Endothelial cell of umbilical vein (primary cell): ENCODE measurements around the gene REC8. TPM values are rescaled to one million over a fixed set of nuclear protein-coding genes. Genes with fewer than 3 reads are reported as not detected.
"Not testable (repeated sequence)": the region's sequence is repeated elsewhere in the genome, so short reads cannot be mapped to it uniquely, and the experiment has no call there.

Experiments
- BruUV-seq: library from RNA; stranded (reverse); fragments of 400-500 nt; replicated peaks from 2 replicates; lab custom pipeline; 2021; lab: Mats Ljungman, UMichigan
- CTCF ChIA-PET: fragments of 300-600, 350-600 bp; sonication (Branson Sonifier 250); formaldehyde crosslinking; loops from one replicate; lab custom pipeline; 2021; ENCODE audit warnings: antibody characterized with exemption, inconsistent platforms; lab: Charles Lee
- POLR2A ChIA-PET: fragments of 300-600, 350-600 bp; sonication (Branson Sonifier 250); formaldehyde crosslinking; loops from one replicate; lab custom pipeline; 2021; ENCODE audit warnings: antibody characterized with exemption, inconsistent platforms; lab: Charles Lee
- DNase-seq: peaks from one replicate; pipeline ENCODE4 v3.0.0-alpha.2; 2011; ENCODE audit warnings: low read depth, low spot score
- FAIRE-seq: peaks from 2 replicates; lab custom pipeline; 2011; peaks lifted over from hg19 to GRCh38; lab: Jason Lieb, UNC
- H2AFZ ChIP-seq: 2 replicates; pipeline ENCODE4 v1.6.0; 2012; ENCODE audit warnings: low read depth, low read length, control low read depth, inconsistent platforms
- H3K27ac ChIP-seq: 2 replicates; pipeline ENCODE4 v1.5.1; 2011; ENCODE audit warnings: low read depth, mild to moderate bottlenecking, control low read depth, low read length, moderate library complexity; ENCODE audit not compliant: insufficient read depth
- H3K27me3 ChIP-seq, 2 experiments: 2 replicates each; pipeline versions ENCODE4 v1.6.0 to v1.6.1; 2011; ENCODE audit warnings: low read length in 2 of 2, mixed read lengths in 1 of 2; ENCODE audit not compliant: control insufficient read depth in 2 of 2, insufficient read depth in 2 of 2
- H3K36me3 ChIP-seq, 2 experiments: 2 replicates in 1 of 2; 3 replicates in 1 of 2; pipeline ENCODE4 v1.5.1; 2011; ENCODE audit warnings: low read length in 2 of 2, mild to moderate bottlenecking in 1 of 2, moderate library complexity in 1 of 2; ENCODE audit not compliant: control insufficient read depth in 2 of 2, insufficient read depth in 2 of 2; ENCODE audit errors: extremely low read depth in 1 of 2
- H3K4me1 ChIP-seq: 3 replicates; pipeline ENCODE4 v1.5.1; 2011; ENCODE audit warnings: mild to moderate bottlenecking, low read length; ENCODE audit not compliant: control insufficient read depth, insufficient read depth; ENCODE audit errors: extremely low read depth
- H3K4me2 ChIP-seq: 2 replicates; pipeline ENCODE4 v1.6.1; 2011; ENCODE audit warnings: low read length, control low read depth, mixed read lengths; ENCODE audit not compliant: insufficient read depth
- H3K4me3 ChIP-seq, 3 experiments: fragments of 200-600 bp in 1 of 3; sonication (generic), shearing (Covaris generic) in 1 of 3; replicated peaks in 1 of 3; 2 replicates each; pipeline ENCODE4 v1.5.1; 2011 to 2016; ENCODE audit warnings: control low read depth in 3 of 3, low read length in 3 of 3, mild to moderate bottlenecking in 2 of 3, inconsistent platforms in 1 of 3, low read depth in 1 of 3, moderate library complexity in 1 of 3; ENCODE audit not compliant: insufficient read depth in 1 of 3
- H3K79me2 ChIP-seq: 2 replicates; pipeline ENCODE4 v1.6.0; 2012; ENCODE audit warnings: low read length, inconsistent platforms; ENCODE audit not compliant: control insufficient read depth, insufficient read depth
- H3K9ac ChIP-seq: replicated peaks from 2 replicates; pipeline ENCODE3; 2011; ENCODE audit warnings: low read length, control low read depth; ENCODE audit not compliant: insufficient read depth; ENCODE audit errors: extremely low read depth
- H3K9me1 ChIP-seq: replicated peaks from 3 replicates; pipeline ENCODE4 v1.6.0; 2011; ENCODE audit warnings: mild to moderate bottlenecking, low read length; ENCODE audit not compliant: control insufficient read depth, insufficient read depth; ENCODE audit errors: extremely low read depth
- H3K9me3 ChIP-seq: replicated peaks from 2 replicates; pipeline ENCODE4 v1.5.1; 2012; ENCODE audit warnings: low read length, inconsistent platforms; ENCODE audit not compliant: control insufficient read depth, insufficient read depth
- H4K20me1 ChIP-seq: replicated peaks from 2 replicates; pipeline ENCODE3; 2011; ENCODE audit warnings: mild to moderate bottlenecking, low read length; ENCODE audit not compliant: control insufficient read depth, insufficient read depth; ENCODE audit errors: extremely low read depth
- dilution Hi-C: fragments of 300-500 bp; cut with MboI; formaldehyde crosslinking; loops from one replicate; pipeline ENCODE4 v1.15.0; 2019; ENCODE audit warnings: low sequenced_read_pairs; ENCODE audit not compliant: extremely low pct_ligation_motif_present
- intact Hi-C: fragments of 100-400 bp; cut with micrococcal nuclease; formaldehyde crosslinking; loops from one replicate; pipeline ENCODE4 v1.10.0; 2022
- polyA plus RNA-seq, 4 experiments: library from polyadenylated mRNA; depleted of rRNA in 3 of 4; stranded (reverse) in 3 of 4; unstranded in 1 of 4; fragments of >200 nt; gene quantifications; 2 replicates each; pipeline versions ENCODE4 v1.2.1 to v1.2.3, GENCODE V29; 2011 to 2012; ENCODE audit warnings: missing spikeins in 1 of 4
- total RNA-seq: library from RNA; stranded (reverse); gene quantifications from 2 replicates; pipeline ENCODE4 v1.2.3, GENCODE V29; 2021

REC8 gene
- total and polyA plus RNA-seq, 2 donors (not counting 3 experiments of a cell fraction or from before 2014, with no cell fraction given), result 12.5 to 33.6 TPM

GRCh38 chr14:24202538-24202937, 30.7 kb downstream of the REC8 start:
- FAIRE-seq, H3K4me1 ChIP-seq, H3K4me2 ChIP-seq, H3K79me2 ChIP-seq, BruUV-seq, dilution Hi-C loops, H3K9ac ChIP-seq, DNase-seq, H3K9me3 ChIP-seq, POLR2A ChIA-PET, H4K20me1 ChIP-seq, H3K9me1 ChIP-seq, H3K27me3 ChIP-seq, H3K4me3 ChIP-seq, H2AFZ ChIP-seq, H3K27ac ChIP-seq, intact Hi-C loops: not testable (repeated sequence)
- CTCF ChIA-PET, result interaction anchor here (0.8 kb wide), 1 partner anchor 11 kb away, joined by 3 read pairs; no protein-coding TSS in a partner anchor
- H3K36me3 ChIP-seq, result peaks cover 6 to 20% of the 10 kb centered on the region in 2 experiments

- H3K79me2 ChIP-seq, H4K20me1 ChIP-seq, H3K27ac ChIP-seq, DNase-seq, H3K27me3 ChIP-seq, BruUV-seq, FAIRE-seq, H3K4me2 ChIP-seq, H3K4me1 ChIP-seq, intact Hi-C loops, H3K9me1 ChIP-seq, H3K4me3 ChIP-seq, H3K9me3 ChIP-seq, H2AFZ ChIP-seq, dilution Hi-C loops, H3K9ac ChIP-seq: not testable (repeated sequence)
- peaks cover 6 to 22% of the 10 kb centered on the region in 2 experiments for H3K36me3 ChIP-seq
- POLR2A ChIA-PET, result interaction anchor here (0.7 kb wide), 1 partner anchor 1275 kb away, joined by 4 read pairs; no protein-coding TSS in a partner anchor
- CTCF ChIA-PET, result interaction anchor here (0.8 kb wide), 1 partner anchor 12 kb away, joined by 3 read pairs; no protein-coding TSS in a partner anchor
These were observed 31.5 kb downstream of the REC8 start for GRCh38 chr14:24203249-24203886.
